C1 segment of cervical spinal cord (tissue), 14 donors: ENCODE results near the gene SLC6A8.

Experiments
- DNase-seq, 14 donors: peaks; one replicate each; lab custom pipeline; 2025; lab: John Stamatoyannopoulos, UW

The SLC6A8 gene

GRCh38 chrX:153687121-153688039 lies at the start of gene SLC6A8:
SLC6A8 (plus strand) TSS chrX:153687926; CDS start chrX:153688575, 649 bp downstream.
- DNase-seq: peak in 12 of 14 donors; percentile 23 to 81 (median 56)

- DNase-seq: no peak
These were observed 49.7 kb upstream of the SLC6A8 start for GRCh38 chrX:153638041-153638371.

DNA sequence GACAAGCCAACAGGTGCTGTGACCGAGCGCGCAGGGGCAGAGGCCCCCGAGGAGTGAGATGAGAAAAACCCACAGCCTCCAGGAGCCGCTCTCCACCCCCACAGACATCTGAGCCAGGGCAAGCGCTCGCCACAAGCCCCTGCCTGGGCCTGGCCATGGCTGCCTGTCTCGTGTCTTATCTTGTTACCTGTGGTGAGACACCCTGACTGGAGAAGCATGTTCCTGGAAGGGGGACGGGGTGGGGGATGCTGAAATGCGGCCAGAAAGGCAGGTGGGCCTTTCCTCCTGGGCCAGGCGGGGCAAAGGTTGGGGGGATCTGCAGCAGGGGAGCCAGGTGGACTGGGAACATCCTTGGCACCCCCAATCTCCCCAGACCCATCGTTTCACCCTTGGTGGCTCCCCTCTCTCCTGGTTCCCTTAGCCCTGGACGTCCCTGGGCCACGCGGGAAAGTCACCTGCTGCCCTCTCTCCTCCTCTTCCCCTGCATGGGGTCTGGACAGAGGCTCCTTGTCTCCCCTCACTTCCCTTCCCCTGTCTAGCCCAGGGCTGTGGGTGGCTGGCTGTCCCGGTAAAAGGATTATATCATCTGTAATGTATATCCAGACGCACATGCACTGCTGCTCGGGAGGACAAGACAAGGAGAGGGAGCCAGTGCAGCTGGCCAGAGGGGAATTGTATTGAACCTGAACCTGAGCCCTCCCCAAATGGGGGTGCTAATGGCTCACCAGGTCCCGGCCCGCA lies 49.1 kb upstream of the SLC6A8 start:
- no peak for DNase-seq

GRCh38 chrX:153639177-153640044 lies 48.3 kb upstream of the SLC6A8 start:
- DNase-seq: no peak

DNA sequence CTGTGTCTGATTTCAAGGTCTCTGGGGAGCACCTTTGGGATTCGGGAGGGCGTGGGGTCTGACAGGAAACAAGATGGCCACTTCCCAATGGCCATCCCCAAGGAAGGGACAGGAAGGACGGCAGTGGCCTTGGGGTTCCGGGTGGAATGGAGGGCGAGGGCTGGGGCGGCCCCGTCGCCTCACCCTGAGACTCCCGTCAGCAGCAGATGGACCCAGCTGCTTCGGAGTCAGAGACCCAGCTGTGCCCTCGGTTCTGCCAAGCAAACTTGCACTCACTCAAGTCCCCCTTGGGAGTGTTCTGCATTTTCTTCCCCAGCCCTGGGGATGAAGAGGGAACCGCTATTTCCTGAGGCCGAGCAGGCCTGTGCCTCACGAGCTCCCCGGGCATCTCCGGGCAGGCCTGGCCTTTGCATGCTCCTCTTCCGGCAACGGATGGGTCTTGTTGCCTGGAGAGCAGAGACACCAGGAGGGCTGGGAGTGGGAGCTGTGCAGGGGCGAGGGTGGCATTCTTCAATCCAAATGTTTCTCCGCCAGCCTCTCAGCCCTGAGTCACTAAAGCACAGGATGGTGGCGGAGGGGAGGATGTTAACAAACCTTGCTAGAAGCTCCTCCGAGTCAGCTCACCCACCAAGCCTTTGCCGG lies 47.6 kb upstream of the SLC6A8 start:
- no peak for DNase-seq

DNA sequence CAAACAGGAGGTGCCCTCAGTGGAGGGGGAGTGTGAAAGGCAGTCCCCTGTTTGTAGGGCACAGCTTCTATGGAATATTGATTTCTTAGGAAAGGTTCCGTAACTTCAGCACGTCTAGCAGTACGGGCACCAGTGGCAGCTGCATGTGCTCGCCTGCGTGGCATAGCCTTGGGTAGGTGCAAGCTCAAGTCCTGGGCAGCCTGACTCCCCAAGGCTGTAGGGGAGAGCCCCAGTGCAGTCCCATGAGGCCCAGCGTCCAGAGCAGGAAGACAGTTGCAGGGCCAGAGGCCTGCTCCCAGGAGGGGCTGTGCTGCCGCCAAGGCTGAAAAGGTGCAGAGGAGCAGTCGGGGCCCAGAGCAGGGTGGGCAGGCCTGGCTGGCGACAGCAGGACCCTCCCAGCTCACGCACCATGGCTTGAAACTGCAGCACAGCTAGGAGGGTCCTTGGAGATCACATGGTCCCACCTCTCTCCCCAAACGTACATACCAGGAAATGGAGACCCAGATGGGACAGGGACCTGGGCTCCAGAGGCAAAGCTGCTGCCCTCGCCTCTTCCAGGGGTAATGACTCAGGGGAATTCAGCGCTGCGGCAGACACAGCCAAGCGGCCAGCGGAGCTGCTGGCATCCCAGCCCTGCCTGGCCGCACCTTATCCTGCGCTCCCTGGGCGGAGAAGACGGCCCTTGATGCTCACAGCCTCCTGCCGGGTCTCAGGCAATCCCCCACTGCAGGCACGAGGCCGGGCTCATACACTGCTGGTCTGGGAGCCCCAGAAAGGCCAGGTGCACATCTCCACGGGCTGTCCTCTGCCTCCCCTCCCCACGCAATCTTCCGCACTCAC lies 46.8 kb upstream of the SLC6A8 start:
- DNase-seq: no peak

GRCh38 chrX:153641627-153642026 lies 46.1 kb upstream of the SLC6A8 start:
- DNase-seq: no peak

- DNase-seq: no peak
These were observed 45.6 kb upstream of the SLC6A8 start for GRCh38 chrX:153642051-153642654.

GRCh38 chrX:153642655-153643430 lies 44.9 kb upstream of the SLC6A8 start:
- DNase-seq: no peak

DNA sequence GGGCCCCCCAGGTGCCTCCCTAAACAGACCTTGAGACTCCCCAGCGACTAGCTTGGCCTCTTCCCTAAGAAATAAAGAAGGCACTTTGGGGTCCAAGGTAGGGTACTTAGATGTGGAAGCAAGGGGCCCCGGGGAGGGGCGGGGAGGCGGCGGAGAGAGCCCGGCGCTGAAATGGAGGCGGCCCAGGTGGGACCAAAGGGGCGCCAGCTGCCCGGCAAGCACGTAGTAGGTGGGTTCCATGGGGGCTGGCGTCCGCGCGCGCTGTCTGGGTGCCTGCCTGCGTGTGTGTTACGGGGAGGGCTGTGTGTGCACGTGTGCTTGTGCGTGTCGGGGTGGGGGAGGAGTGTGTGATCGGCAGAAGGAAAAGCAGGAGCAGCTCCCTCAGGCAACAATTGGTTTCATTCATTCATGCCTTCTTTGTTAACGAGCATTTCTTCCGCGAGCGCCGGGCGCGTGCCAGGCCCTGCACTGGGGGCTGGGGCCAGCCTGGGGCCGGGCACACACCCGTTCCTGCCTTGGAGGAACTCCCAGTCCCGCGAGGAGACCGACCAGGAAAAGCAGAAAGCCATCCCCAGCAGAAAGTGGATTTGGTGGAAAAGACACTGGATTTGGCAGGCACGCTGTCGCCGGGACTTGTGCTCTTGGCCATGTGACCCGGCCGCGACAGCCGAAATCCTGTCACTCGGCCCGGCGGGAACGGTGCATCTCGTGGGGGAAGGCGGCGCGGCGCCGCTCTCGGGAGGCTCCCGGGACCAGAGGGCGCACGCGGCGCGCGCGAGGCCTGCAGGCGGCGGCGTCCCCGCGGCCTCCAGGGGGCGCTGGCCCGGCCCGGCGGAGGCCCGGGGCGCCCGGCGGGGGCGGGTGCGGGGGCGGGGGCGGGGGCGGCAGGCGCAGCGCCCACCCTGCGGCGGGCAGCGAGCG lies 44.0 kb upstream of the SLC6A8 start:
- DNase-seq: peak in 3 of 14 donors; percentile 5 to 20 (median 20)

GRCh38 chrX:153644356-153645125 lies 43.2 kb upstream of the SLC6A8 start:
- no peak for DNase-seq

- DNase-seq: no peak
These were observed 42.6 kb upstream of the SLC6A8 start for GRCh38 chrX:153645151-153645550.

DNA sequence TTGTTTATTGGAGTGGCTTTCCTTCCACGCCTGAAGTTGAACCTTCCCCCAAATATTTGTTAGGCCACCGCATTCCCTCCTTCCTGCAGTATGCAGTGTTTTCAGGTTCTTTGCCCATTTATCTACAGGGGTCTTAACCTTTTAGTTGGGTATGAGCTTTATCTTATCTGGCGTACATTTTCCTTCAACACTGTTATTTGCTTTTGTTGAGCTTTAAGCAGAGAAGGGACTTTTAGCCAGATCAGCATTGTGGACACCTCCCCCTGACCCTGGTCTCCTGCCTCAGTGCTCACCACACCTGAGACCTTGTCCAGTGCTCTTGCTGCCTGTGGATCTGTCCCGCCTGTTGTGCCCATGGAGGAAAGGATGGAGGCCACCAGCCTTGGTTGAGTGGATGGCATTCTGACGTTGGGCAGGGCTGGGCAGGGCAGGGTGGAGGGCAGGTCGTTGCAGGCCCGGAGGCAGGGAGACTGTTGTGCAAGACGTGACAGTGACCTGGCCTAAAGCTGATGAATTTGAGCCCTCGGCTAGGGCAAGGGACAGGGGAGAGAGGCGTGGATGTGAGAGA lies 41.7 kb upstream of the SLC6A8 start:
- DNase-seq: no peak

- DNase-seq: no peak
These were observed 40.9 kb upstream of the SLC6A8 start, which contains the start of gene DUSP9 for GRCh38 chrX:153646620-153647373. DUSP9 (plus strand) TSS chrX:153647203; CDS start chrX:153647954, 751 bp downstream.

GRCh38 chrX:153647461-153648357 lies 40.0 kb upstream of the SLC6A8 start:
- DNase-seq: no peak
